Endothelial cell of hepatic sinusoid (primary cell): ENCODE data around the gene CHD6.
"Not testable (repeated sequence)": the region's sequence is repeated elsewhere in the genome, so short reads cannot be mapped to it uniquely, and the experiment has no call there.

Experiments
- in situ Hi-C: cut with HindIII; loops from 2 replicates; pipeline ENCODE4 v1.10.0; 2017; ENCODE audit warnings: low sequenced_read_pairs

CHD6 gene

DNA sequence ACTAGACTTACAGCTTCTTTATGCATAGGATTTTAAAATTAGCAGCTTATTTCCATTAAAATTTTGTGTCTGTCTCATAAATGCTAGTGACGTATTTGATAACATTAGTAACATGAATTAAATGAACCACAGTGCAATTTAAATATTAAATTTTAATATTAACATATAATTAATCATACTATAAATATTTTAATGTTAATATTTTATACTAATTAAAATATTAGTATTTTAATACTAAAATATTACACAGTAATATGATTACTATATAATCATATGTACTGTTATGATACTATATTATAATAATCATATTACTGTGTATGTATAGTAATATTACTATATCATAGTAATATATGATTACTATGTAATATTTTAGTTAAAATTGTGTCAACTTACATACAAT lies 73.7 kb downstream of the CHD6 start:
- in situ Hi-C loops: no loop called here

DNA sequence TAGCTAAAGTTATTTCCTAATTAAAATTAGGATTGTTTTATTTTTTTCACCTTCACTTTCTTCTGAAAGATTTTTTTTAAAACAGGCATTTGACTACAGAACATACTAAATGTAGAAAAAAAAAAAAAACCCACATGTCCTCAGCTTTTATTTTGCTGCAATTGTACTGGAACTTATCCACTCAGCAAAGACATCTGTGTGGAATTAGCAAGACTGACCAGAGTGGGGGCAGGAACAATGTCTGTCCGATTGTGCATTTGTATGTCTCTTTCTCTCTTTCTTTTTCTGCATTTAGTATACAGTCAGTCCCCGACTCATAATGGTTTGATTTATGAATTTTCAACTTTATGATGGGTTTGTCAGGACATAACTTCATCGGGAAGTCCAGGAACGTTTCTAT lies 77.3 kb downstream of the CHD6 start:
- in situ Hi-C loops: no loop called here

DNA sequence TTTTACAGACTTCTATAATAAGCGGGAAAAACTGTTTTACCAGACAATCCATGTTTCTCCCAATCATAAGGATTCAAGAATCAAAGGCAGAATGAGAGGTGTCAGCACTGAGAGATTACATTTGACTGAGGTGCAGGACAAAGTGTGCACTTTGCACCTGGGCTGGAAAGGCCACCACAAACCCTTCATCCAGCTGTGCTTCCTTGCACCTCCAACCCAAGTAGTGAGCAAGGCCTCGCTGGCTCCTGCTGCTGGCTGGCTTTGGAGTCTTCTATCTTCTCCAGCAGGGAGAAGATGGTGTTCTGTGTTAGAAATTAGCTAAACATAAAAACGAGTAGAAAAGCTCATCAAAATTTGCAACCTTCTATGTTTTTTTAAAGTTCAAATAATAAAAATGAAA lies 77.7 kb downstream of the CHD6 start:
- in situ Hi-C loops: no loop called here

DNA sequence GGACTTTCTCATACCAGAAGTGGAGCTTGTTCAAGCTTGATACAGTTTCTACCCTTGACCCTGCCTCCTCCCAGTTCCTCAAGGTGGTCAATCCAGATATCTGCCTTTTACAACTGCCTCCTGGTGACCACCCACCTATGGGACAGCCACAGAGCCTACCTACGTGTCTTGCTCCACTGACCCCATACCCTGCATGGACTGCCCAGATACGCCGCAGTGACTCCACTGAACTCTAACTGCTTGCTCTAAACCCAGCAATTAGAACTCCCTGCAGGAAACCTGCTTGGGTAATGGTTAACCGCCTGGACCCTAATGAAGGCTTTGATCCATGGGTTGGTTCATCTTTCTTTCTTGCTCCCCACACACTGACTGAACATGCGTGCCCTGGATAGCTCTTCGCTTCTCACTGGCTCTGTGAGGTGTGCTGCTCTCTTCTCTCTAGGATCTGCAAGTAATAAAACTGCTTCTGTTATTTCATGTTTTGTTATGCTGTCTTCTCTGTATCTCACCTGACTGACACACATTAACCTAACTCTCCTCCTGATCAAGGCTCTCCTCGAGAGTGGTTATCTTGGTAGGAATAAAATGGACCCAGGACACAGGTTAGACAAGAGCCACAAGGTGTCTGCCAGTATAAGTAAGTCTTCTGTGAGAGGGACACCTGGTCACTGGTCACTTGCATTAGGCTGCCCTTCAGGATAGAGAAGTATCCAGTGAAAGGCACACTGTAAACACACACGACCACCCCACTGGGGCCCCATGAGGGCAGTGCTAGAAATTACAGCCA lies 79.2 kb downstream of the CHD6 start:
- in situ Hi-C loops: no loop called here

DNA sequence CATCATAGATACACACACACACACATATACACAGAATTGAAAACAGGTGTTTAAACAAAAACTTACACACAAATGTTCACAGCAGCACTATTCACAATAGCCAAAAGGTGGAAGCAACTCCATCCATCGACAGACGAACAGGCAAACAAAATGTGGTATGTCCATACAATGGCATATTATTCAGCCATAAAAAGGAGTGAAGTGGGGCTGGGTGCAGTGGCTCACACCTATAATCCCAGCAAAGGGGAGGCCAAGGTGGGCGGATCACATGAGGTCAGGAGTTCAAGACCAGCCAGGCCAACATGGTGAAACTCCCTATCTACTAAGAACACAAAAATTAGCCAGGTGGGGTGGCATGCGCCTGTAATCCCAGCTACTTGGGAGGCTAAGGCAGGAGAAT lies 80.3 kb downstream of the CHD6 start:
- in situ Hi-C loops: no loop called here

DNA sequence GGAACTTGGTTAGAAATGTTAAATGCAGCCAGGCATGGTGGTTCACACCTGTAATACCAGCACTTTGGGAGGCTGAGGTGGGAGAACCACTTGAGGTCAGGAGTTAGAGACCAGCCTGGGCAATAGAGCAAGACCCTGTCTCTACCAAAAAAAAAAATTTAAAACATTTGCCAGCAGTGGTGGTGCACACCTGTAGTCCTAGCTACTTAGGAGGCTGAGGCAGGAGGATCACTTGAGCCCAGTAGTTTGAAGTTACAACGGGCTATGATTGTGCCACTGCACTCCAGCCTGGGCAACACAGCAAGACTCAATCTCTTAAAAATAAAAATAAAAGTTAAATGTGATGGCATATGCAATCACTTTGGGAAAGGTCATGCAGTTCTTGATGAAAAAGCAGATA lies 82.6 kb downstream of the CHD6 start:
- in situ Hi-C loops: not testable (repeated sequence)

DNA sequence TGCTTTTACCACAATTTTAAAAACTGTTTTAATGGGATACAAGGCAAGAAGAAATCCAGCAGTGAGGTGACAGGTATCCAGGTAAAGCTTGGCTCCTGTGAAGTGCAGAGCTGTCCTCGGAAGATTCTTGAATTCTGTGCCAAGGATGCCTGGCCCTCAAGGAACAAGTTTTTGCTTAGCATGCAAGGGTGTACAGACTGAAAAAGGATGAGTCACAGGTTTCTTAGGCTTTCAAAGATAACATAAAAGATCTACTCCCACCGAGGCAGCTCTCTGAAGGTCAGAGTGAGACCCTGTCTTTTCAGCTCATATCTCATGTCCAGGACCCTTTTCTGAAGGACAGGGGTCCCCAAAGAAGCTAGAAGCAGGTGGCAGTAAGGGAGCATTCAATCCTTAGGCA lies 83.3 kb downstream of the CHD6 start:
- in situ Hi-C loops: no loop called here

DNA sequence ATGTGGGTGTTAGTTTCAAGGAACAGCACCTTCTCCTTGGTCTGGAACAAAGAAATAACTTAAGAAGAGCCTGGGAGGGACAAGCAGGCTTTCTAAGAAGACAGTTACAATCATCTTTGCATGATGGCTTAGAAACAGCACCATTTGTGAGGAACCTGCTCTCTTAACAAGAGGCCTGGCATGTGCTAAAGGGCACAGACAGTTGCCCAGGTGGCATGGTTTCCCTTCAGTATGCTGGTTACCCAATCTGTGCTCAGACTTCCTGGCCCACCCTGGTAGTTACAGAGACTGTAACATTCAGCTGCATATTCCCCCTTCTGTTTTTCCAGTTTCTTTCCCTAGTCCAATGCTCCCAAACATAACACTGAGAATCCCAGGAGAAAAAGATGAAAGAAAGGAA lies 84.0 kb downstream of the CHD6 start:
- in situ Hi-C loops: no loop called here

DNA sequence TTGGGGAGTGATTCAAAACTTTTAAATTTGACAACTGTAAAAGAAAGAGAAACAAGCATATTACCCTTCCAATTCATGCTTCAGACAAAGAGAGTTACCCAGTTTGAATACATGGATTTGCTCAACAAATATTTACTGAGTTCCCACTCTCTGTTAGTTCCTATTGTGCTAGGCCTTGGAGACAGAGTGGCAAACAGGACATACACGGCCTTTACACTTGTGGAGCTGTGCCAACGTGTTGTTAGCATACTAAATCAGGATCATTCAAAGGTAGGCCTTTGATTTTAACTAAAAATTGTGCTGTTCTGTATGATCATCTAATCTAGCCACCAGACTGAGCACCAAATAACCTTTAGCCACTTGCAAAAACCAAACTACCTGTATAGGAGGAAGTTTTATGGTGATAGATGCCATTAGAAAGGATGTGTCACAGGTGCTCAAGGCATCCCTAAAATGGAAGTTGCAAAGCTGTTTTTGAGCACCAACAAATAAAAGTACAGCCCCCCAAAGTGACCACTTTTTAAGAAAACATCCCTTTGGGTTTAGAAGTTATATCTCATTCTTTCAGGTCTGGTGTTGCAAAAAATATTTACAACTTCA lies 84.5 kb downstream of the CHD6 start:
- in situ Hi-C loops: no loop called here

DNA sequence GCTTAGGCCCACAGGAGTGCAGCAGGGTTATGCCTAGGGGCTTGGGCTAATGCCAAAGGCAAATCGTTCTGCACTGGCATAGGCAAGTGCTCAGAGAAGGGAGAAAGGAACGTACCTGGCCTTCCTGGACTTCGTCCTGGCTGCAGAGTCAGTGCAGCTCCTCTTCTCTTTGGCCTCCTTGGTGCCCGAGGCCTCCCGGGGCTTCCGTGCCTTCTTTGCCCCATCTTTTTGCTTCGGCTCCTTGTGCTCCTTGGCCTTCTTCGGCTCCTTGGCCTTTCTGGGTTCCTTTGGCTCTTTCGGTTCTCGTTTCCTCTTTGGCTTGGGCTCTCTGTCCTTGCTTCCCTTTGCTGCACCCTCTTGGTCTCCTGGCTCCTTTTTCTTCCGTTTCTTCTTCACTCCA lies 85.2 kb downstream of the CHD6 start:
- in situ Hi-C loops: no loop called here

DNA sequence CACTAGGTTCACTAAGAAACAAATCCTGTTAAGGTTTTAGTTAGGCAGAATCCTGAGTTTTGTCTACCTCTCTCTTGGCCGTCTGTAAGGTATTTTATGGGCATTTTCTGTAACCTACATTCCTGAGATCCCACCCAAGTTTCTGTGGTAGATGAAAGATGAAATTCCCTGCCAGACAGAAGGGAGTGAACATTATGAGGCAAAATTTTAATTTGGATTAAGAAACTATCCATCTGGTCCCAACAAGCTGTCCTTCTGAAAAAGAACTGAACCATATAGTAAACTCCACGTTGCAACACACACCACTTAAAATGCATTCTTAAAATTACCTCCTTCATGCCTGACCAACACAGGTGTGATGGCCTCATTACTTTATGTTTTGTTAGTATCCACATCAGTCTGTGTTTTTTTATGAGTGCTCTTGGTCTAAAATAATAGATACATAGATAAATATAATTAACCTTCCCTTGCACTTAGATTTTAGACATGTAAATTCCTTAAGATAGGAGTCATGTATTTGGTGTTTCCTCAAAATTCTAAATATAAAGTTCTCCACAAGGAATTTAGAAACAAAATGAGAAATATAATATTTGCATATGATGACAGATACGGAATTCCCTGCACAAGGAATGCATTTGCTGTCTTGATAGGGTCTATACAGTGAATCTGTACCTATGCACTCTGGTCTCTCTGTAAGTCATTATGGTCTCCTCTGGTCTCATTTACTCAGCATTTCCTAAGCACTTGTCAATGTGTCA lies 86.5 kb downstream of the CHD6 start:
- in situ Hi-C loops: no loop called here

DNA sequence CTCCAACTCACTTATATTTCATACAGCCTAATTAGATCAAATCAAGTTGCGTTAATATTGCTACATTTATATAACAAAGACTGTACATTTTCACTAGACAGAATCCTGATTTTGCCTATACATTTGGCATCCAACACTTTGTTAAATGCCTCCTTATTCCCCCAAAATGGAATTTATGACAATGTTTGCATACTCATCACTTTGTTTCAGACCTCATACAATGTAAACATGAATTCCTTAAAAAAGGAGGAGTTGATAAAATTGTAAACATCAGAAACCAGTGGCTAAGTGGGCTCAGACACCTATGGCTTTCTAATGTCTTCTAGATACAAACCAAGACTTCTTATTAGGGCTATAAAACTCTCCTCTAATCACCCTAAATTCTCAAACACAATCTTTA lies 87.3 kb downstream of the CHD6 start:
- in situ Hi-C loops: no loop called here

DNA sequence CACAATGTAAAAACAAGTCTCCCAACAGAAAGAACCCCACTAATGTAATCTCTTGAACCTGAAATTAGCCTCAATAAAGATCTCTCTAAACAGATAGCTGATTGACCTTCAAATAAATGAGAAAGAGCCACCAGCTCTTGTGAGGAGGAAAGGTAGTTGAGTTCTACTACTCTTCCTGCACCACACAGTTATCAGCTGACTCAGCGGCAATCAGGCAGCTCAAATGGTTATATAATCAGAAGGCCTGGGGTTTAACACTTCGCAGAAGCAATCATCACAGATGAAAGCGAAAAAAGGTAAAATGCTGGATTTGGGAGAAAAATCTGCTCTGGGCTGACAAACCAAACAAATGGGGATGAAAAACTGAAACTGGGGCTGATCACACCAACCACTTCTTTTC lies 91.8 kb downstream of the CHD6 start:
- in situ Hi-C loops: no loop called here

DNA sequence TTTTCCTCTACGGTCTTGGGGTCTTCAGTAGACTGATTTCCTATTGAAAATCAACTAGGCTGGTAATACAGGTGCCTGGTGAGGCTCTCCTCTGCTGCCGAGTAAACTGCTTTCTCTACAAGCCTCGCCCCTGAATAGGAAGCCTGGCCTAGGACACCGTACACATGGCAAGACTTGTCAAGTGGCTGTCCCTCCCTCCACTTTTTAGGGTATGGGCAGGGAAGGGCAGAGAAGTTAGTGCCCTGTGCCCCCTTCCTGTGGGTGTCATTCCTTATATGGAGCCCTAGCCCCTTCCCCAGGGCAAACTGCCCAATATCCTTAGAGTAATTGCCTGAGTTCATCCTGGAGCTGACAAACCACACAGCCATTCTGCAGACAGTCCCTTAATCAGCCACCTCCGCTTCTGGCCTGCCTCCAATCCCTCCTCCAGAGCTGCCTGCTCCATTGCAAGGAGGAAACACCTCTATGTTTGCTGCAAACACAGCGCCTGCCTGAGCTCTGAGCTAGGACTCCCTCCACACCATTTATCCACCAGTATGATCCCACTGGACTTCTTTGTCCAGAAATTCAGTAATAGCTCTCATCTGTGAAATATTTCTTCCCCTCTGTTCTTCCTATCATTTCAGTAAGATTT lies 93.1 kb downstream of the CHD6 start:
- in situ Hi-C loops: no loop called here

DNA sequence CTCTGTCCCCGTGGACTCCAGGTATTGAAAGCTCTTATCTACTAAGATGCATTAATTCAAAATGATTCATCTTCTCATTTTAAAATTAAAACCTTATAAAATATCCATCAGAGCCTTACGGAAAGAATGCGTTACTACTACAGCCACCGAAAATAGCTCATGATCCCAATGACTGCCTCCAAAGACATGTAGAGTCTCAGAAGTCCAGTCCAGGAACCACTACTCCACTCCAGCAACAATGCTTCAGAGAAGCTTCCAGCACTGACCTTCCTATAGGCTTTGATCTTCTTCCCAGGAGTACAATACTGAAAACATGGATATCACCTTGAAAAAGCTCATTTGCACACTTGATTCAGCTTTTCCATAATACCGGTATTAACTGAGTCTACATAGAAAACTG lies 94.3 kb downstream of the CHD6 start:
- in situ Hi-C loops: no loop called here

DNA sequence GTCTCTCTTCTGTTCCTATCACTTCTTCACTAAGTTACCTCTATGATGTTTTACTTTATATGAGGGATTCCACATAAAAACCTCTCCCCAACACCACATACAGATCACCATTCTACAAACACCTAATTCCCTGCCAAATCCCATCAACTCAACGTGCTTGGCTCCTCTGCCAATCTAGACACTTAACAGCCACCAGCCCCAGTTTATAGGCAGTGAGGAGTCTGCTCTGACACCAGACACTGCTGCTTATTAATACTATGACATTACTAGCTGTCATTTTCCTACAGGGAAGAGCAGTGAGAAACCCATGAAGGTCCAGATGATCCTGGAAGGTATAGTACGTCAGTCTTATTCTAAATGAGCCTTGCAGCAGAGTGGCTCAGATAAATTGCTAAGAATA lies 104.3 kb downstream of the CHD6 start:
- in situ Hi-C loops: no loop called here

DNA sequence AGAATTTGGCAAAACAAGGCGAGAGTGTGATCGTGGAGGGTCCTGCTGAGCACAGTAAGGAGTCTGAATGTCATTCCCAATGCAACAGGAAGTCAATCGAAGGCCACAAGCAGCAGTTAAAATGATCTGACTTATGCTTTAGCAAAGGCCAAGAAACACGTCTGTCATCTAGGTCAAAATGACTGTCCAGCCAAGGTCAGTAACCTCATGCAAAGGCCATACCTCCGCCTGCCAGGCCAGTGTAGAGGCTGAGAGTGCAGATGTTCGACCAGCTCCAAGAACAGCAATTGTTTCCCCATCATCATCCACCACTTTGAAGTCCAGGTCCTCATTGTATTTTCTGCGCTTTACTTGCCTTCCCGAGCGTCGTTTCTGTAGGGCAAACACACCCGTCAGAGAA lies 105.6 kb downstream of the CHD6 start:
- in situ Hi-C loops: no loop called here

DNA sequence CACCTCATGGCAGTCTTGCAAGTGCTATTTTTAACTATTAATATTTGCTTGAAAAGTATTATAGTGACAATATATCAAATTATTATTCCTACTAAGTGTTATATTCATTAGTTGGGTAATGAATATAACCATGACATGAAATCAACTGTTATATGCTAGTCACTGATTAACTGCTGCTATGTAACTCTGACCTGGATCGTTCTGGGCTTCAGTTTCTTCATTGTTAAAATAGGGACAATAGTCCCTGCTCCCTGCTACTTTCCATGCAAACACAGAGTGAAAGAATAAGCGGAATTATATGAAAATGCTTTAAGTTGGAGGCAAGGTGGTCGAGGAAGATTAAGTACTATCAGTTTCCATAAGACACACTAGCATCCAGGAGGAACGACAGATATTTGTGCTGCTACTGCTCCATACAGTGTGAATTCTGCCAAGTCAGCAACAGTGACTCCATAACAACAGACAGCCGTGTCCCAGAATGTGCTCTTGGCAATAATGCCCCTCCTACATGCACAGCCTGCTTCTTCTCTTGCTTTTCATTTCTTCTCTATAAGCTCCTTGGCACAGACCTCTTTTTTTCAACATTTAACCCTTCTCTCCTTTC lies 107.2 kb downstream of the CHD6 start:
- in situ Hi-C loops: no loop called here

DNA sequence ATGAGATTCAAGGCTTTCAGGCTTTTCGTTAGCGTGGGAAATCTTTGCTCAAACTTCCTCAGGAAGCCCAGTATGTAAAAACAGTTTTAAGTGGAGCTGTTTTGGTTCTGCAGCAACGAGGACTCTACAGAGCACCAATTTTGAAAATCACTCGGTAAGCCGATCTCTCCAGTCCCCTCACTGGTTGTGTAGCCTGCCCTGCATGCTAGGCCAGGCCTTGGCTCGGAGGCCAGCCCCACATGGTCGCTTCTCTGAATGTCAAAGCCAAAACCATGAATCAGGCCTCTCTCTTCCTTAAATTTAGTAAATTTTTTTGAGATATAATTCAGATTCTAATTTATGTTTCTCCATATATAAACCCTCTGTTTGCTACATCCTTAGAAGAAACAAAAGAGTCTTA lies 108.0 kb downstream of the CHD6 start:
- in situ Hi-C loops: no loop called here

DNA sequence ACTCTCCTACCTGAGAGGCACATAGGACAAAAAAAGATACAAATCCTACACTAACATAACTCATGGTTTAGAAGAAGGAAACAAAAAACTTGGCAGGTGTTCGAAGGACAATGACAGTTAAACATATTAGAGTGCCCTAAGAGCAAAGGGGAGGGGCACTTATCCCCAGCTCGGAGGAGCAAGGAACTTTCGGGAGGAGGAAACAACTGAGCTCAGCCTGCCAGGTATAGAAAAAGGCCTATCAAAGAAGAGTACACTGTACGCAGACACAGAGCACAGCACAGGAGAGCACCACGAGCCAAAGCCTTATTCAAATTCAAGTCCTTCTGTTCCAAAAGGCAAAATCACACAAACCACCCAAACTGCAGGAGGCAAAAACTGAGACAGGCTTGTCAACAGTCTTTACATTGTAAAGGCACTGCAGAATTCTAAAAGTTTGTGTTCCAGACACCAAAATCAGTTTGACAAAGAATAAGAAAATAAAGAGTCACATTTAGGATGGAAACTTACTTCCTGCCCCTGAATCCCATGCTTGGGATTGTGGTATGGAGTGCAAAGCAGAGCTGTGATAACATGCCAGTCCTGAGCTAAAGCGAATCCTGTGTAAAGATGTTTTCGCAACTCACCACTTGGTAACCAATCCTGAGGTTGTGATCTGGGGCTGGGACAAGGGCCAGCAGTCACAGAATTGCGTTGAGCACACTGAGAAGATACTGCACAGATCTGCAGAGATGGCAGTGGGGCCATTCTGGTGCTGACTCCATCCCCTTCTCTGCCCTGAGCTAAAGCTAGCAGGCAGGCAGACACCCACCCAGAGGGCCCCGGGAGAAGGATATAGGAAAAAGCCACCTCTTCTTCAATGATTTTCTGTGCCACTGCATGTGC lies 108.6 kb downstream of the CHD6 start:
- in situ Hi-C loops: no loop called here
